Dedifferentiated amniotic fluid mesenchymal stem cell (primary cell): ENCODE measurements around the gene ANKRD17.
"Not testable (repeated sequence)": the region's sequence is repeated elsewhere in the genome, so short reads cannot be mapped to it uniquely, and the experiment has no call there.

Experiments used
- DNase-seq: peaks from one replicate; pipeline ENCODE4 v3.0.0-alpha.2; 2016; ENCODE audit errors: extremely low spot score

ANKRD17 gene

DNA sequence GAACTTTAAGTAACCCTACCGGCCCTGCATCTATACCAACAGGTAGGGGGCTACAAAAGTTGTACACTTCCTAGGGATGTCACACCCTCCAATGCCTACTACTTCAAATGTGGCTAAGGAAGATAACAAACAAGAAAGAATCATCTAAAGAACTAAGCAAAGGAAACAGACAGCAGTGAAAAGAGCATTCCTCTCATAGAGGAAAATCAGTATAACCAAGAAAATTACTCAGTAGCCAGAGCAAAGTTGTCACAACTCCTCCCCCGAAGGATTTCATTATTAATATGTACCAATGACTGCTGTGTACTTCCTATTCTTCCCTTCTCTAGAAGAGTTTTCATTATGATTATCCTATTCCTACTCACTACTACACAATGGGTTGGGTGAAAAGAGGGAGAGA is 12.6 kb downstream of the ANKRD17 start:
- no peak for DNase-seq

- no peak for DNase-seq
Measured at GRCh38 chr4:73244945-73245601, 13.5 kb downstream of the ANKRD17 start.

- DNase-seq, result no peak
Measured at GRCh38 chr4:73237044-73237443, 21.6 kb downstream of the ANKRD17 start.

- DNase-seq, result no peak
Measured at GRCh38 chr4:73236151-73236550, 22.4 kb downstream of the ANKRD17 start.

DNA sequence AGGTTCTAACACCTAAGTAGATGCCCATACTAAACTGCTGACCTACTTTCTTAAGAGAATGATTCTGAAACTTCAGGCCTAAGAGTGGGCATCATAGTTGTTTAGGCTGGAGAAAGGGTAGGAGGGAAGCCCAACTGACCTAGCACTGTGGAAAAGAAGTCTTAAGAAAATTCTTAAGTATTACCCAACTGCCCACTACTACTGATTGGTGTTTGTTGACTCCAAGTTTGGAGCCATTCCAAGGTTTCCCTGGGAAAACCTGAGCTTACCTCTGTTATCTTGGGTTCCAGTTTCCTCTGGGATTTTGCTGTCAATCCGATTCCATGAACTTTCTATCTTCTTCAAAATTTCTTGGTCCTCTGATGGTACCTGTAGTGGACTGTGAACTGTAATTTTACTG is 23.9 kb downstream of the ANKRD17 start:
- DNase-seq, result no peak

DNA sequence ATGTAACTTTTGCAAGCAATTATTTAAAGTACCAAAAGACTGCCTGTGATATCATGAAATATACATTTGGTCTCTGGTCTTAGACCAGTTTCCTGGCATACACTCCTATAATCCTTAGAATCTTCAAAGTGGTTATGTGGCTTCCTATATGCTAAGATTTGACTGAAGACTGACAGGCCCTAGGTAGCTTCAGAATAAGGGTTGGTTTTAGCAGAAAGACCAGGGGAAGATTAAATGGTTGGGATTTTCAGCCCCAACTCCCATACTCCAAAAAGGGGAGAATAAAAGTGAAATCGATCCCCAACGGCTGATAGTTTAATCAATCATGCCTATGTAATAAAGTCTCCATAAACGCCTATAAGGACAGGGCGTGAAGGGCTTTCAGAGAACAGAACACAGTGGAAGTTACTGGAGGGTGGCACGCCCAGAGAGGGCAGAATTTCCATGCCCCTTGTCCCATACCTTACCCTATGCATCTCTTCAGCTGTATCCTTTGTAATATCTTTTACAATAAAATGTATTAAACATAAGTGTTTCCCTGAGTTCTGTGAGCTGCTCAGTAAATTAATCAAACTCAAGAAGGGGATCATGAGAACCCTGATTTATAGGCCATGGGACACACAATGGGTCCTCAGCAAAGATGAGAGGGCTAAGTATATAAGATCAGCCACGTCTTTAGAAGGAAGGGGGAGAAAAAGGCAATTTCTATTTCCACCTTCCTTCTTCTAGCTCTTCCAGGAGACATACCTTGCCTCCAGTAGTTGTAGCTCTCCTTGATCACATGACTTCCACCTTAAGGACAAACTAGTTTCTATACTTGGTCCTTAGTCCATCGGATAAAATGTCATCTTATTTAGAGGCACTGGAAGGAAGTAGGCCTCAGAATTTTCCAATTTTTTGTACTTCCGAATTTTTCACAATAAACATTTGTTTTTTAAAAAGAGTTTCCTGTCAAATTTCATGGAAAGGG is 26.8 kb downstream of the ANKRD17 start:
- no peak for DNase-seq

- no peak for DNase-seq
Measured at GRCh38 chr4:73230865-73231517, 27.6 kb downstream of the ANKRD17 start.

DNA sequence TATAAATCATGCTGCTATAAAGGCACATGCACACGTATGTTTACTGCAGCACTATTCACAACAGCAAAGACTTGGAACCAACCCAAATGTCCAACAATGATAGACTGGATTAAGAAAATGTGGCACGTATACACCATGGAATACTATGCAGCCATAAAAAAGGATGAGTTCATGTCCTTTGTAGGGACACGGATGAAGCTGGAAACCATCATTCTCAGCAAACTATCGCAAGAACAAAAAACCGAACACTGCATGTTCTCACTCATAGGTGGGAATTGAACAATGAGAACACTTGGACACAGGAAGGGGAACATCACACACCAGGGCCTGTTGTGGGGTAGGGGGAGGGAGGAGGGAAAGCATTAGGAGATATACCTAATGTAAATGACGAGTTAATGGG is 29.8 kb downstream of the ANKRD17 start:
- not testable (repeated sequence) for DNase-seq

DNA sequence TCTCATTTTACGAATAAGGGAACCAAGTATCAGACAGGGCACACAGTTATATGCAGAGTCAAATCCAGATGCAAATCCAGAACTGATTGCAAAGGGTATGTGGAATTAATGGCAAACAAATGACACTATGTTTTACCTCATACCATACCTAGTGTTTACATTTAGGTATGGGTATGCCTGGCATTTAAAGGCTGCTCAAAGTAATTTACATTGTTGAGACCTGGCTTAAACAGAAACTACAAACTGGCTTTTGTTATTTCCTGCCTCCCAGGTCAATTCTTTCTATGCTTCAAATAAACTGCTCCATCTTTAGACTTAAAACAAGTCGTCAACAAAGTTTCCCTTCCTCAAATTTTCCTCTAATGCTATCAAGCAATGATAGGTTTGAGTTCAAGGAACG is 33.7 kb downstream of the ANKRD17 start:
- no peak for DNase-seq

DNA sequence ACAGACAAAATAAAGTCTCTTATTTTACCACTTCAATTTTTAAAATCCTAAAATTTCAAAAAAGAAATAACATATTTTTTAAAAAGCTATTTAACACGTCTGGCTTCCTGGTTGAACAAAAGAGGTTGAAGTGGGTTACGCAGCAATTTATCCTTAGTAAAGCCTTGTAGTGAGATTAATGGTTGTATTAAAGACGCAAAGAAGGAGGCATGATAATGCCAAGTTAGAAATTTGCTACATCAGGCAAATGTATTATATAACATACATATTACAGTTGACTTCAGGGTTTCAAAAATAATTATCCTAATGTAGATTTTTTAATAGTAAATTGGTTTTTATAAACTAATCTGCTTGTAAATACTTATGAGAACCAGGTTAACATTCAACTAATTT is 35.3 kb downstream of the ANKRD17 start:
- DNase-seq, result no peak

GRCh38 chr4:73222466-73223257 is 35.9 kb downstream of the ANKRD17 start:
- peak; percentile 97 for DNase-seq

GRCh38 chr4:73221734-73222133 is 36.9 kb downstream of the ANKRD17 start:
- no peak for DNase-seq

DNA sequence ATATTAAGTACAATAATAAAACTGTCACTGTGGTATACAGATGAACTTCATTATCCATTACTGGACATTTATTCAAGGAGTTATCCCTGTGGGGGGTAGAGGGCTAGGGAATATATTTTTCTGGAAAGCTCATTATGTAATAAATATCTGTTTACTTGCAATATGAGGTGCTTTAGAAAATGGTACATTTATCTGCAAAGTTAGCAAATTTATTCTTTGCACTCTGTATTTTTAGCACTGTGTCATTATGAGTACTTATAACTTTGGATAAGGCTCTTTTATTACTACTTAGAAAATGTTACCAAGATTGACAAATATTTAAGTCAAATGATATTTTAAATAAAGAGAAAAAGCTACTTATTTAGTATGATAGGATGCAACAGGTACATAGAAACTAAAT is 37.8 kb downstream of the ANKRD17 start:
- no peak for DNase-seq

DNA sequence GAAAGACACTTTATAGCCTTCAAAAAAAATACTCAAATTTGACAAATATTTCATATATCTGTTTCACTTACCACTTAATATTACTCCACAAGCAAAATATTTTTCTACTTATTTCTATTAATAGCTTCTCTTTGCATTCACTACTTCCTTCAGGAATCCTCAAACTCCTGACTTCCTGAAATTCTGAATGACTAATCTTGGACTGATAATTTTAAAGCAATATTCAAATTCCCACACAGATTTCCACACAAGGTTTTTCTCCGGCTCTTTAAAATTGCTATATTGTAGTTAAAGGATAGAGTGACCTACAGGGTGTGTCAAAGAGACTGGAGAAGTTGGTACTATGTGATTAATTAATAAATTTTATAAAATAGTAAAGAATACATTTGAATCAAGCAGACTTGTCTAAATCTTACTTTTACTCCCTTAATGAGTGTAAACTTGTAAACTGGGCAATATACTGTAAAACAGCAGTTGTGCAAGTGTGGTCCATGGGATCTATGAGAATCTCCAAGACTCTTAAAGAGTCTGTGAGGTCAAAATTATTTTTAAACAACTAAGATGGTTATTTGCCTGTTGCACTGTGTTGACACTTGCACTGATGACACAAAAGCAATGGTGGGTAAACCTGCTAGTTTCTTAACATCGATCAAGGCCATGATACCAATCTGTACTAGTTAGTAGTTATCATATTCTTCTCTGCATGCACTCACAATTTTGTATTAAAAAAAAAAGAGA is 44.5 kb downstream of the ANKRD17 start:
- DNase-seq, result no peak

GRCh38 chr4:73212982-73213730 is 45.4 kb downstream of the ANKRD17 start:
- no peak for DNase-seq

GRCh38 chr4:73211968-73212367 is 46.6 kb downstream of the ANKRD17 start:
- DNase-seq, result no peak

DNA sequence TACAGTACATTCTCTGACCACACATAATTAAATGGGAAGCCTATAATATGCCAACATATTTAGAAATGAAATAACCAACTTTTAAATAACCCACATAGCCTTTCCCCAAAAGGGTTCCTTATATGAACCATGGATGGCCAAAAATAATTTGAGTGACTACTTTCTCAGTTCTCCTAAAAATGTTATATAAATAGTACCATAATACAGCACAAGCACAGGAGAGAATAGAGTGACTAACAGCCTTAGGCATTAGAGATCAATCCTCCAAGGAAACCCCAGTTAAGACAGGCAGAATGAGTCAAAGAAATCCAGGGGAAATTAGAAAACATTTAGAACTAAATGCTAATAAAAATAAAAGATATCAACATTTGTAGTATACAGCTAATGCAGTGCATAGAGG is 50.2 kb downstream of the ANKRD17 start:
- no peak for DNase-seq

GRCh38 chr4:73206236-73206635 is 52.4 kb downstream of the ANKRD17 start:
- no peak for DNase-seq

DNA sequence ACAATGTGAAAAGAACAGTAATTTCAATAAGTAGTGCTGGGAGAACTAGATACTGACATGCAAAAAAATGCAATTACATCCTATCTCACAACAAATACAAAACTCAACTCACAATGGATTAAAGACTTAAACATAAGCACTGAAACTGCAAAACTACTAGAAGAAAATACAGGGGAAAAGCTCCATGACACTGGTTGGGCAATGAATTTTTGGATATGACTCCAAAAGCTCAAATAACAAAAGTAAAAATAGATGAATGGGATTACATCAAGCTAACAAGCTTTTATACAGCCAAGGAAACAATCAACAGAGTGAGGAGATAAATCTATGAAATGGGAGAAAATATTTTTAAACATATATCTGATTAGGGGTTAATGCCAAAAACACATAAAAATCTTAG is 53.1 kb downstream of the ANKRD17 start:
- DNase-seq, result no peak

DNA sequence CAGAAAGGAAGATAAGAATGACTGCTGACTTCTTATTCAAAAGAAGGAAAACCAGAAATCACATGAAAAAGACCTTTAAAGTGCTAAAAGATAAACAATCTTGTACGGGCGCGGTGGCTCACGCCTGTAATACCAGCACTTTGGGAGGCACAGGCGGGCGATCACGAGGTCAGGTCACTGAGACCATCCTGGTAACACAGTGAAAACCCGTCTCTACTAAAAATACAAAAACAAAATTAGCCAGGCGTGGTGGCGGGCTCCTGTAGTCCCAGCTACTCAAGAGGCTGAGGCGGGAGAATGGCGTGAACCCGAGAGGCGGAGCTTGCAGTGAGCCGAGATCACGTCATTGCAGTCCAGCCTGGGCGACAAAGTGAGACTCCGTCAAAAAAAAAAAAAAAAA is 54.6 kb downstream of the ANKRD17 start:
- not testable (repeated sequence) for DNase-seq
